Hippocampal formation (tissue), 2 donors: Measurements from ENCODE around the gene IL1RAPL1.

Experiments used
- DNase-seq, 2 donors: peaks; one replicate each; lab custom pipeline; 2025; lab: John Stamatoyannopoulos, UW

IL1RAPL1 gene

DNA sequence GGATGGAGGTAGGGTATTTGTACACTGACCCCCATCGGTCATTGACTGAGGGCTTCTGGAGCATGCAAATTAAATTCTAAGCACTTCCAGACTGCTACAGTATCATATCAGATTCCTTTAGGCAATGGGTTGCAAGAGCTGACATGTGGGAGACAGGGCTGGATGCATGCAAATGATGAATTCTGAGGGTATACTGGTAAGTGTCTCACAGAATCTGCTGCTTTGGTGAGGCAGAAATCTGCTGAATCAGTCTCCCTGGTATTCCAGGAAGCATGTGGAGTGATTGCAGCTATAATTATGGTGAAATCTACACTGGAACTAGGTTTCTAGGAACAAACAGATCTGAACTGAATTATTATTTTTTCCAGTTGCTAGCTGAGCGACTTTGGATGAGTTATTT is 943.3 kb downstream of the IL1RAPL1 start:
- no peak for DNase-seq

DNA sequence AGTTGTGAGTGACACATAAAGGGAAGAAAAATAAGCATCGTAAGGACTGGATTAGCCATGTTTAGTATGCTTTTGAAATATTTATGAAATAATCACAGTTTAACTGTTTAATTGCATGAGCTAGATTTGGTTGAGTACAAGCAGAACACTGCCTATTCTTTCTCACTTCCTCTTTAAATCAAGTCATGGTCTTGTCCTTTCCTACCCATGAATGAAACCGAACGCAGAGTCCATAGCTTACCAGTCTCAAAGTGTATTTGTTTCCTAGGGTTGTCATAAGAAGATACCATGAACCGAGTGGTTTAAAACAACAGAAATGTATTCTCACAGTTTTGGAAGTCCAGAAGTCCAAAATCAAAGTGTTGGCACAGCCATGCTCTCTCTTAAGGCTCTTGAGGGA is 944.1 kb downstream of the IL1RAPL1 start:
- DNase-seq, result no peak

DNA sequence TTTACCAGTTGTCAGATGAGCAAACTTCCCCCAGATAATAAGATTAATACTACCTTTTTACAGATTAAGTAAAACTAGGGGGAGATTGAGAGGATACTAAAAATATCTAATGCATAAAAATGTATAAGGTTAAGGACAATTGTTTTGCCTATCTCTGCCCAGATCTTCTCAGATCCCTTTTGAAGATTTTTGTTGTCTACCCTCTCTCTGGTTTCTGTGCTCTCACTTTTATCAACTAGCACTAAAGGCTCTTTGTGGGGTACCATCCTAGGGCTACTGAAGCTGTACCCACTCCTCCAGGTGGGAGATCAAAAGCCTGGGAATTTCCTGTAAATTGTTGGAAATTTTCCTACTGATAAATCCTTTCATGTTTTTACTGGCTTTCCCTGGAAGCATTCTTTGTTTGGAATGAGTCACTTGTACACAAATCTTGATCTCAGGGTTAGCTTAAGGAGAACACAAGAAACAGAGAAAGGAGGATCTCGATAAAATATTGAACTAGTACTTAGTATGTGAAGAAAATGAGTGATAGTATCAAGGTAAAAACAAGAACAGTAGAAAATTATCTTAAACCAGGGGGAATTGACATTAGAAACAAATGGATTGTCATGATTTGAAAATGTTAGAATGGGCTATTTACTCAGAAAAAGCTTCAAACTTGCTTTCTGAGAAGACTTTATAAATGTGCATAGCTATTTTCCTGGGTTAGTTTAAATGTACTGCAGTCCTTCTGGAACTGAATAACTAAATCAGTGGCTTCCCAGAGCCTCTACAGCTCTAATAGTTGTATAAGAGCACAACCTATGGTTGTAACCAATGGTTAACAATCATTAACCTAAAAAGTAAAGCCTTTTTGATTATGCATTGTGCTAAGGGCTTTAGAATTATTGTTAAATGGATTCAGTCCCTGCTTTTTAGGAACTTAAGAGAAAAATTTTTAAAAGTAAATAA is 948.2 kb downstream of the IL1RAPL1 start:
- no peak for DNase-seq

DNA sequence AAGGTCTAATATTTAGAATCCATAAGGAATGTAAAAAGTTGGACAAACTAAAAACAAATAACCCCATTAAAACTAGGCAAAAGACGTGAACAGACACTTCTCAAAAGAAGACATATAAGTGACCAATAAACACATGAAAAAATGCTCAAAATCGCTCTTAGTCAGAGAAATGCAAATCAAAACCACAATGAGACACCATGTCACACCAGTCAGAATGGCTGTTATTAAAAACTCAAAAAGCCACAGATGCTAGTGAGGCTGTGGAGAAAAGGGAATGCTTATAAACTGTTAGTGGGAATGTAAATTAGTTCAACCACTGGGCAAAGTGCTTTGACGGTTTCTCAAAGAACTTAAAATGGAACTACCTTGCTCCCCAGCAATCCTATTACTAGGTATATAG is 953.8 kb downstream of the IL1RAPL1 start:
- no peak for DNase-seq

DNA sequence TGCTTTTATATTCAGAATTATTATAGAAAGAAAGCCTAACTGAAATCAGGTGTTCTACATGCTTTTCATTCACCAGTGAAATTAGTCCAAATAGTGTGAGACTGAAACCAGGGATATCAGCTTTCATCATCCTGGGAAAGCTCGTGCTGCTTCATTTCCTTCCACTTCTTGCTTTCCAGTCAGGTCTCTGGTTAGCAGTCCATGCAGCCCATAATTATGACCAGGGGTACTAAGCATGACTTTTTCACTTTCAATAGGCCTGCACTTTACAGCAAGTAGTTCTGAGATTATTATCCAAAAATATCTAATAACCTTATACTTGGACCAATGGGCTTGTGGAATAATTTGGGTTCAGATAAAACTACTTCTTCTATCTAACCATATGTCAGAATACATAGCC is 954.9 kb downstream of the IL1RAPL1 start:
- no peak for DNase-seq

DNA sequence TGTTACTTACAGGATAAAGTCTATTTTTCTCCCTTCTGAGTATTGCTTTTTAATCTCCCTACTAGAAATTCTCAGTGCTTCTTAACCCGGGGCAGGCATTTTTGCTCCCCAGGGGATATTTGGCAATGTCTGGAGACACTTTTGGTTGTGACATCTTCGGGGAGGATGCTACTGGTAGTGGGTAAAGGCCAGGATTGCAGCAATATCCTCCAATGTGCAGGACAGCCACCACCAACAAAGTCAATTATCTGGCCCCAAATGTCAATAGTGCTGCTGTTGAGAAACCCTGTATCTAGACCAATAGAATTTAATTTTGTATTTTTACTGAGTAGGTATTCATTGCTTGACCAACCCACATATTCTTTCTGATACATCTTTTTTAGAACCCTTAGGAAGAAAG is 958.6 kb downstream of the IL1RAPL1 start:
- no peak for DNase-seq

DNA sequence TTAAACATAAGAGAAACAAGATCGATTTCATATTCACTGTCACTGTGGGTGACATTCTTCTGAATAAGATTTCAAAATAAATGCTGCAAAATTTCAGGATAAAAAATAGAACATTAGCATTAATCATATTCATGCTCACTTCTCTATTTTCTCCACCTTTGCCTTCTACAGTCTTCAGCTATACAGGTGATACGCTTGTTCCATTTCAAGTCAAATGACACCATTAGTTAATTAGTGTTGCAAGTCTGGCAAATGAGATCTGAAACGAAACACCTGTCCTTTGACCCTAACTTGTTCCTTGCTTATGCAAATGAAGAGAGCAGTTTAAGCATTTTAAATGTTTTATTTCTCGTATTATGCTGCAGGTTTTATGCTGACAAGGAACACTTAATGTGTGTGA is 960.6 kb downstream of the IL1RAPL1 start:
- no peak for DNase-seq

DNA sequence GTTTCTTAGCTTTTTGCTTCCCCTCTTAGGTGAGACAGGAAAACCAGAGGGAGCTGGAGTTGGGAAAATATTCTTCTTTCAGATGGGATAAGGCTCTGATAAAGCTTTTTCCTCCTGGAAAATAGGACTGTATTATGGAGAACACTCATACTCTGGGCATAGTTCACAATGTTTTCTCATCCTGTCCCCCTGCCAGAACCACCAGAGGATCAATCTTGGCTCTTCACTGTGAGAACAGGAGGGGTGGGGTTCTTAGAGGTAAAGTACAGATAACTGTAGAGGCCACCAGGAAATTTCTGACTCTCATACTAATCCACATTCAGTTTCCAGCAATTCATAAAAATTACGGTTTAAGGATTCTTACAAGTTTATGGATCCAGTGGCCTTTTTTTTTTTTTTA is 966.3 kb downstream of the IL1RAPL1 start:
- DNase-seq, result no peak

DNA sequence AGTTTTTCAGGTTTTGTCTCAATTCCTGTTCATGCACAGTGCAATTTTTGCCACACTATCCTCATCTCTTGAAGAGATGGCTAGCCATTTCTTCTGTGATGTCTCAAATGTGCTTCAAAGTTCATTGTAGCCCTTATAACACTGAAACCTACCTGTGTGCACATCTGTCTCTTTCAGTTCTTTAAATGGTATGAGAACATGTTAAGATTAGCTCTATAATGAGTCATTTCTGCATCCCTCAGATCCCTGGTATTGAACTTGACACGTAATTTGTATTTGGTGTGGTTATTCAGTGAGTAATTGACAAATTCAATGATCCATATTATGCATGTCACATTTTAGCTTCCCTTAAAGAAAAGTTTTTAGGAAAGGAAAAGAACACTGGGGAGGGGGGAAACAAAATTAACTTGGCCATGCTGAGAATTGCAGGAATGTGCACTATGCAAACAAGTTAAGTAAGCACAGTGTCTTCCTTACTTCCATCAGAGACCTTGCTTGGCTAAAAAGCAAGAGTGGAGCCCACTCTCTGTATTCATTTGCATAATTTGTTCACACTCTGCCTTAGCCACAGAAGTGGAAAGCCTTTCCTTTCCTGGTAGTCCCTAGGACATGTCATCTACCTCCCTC is 968.3 kb downstream of the IL1RAPL1 start:
- no peak for DNase-seq

DNA sequence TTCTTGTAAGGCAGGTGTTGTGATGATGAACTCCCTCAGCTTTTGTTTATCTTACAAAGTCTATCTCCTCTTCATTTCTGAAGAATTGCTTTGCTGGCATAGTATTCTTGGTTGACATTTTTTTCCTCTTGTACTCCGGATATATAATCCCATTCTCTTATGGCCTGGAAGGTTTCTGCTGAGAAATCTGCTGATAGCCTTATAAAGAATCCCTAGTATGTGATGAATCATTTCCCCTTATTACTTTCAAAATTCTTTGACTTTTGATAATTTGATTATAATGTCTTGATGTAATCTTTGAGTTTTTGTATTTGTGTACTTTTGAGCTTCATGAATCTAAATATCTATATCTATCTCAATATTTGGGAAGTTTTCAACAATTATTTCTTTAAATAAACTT is 972.8 kb downstream of the IL1RAPL1 start:
- no peak for DNase-seq

DNA sequence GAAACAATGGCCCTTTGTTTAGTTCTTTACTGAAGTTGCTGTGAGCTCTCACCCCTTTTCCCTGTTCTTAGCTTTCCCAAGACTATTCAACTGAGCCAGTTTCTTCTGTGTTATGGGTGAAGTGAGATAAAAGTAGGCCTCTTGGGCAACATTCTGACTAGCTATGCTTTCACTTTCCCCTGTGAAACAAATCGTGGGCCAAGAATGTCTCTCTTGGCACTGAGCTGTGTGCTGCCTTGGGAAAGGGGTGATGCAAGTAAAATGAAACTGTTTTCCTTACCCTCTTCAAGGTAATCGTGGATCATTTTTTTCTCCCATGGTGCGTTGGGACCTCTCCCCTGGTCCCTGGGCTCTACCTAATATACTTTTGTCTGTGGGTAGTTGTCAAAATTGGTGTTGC is 974.2 kb downstream of the IL1RAPL1 start:
- no peak for DNase-seq

DNA sequence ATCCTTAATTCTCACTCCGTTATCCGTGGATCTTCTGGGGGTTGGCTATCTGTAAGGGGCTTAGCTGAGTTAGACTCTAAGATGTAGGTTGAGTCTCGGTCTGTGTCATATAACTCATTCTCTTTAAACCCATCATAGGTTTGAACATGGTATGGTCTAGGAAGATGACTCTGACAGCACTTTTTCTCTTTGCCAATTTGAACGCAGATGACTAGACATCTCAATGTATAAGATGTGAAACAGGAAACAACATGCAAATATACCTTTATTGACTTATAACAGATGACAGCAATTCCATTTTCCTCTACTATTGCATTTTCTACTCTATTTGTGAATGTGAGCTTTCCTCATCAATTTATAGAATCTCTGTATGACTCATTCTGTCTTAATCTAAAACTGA is 993.3 kb downstream of the IL1RAPL1 start:
- no peak for DNase-seq

DNA sequence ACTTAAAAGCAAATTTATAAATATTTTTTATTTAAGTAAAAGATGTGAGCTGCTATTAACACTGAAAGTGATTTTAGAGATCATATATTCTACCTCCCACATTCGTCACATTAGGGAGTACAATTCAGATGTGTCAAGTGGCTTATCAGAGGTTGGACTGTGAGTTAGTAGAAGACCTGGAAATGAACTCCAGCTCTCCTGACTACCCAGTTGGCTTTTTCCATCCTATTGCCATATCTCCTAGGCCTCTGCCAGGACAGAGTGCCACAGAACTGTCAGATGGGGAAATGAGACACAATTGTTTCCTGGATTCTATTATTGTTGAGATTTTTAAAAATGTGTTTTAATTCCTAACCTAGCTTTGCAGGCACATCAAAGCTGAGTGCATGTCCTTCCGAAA is 994.0 kb downstream of the IL1RAPL1 start:
- no peak for DNase-seq

DNA sequence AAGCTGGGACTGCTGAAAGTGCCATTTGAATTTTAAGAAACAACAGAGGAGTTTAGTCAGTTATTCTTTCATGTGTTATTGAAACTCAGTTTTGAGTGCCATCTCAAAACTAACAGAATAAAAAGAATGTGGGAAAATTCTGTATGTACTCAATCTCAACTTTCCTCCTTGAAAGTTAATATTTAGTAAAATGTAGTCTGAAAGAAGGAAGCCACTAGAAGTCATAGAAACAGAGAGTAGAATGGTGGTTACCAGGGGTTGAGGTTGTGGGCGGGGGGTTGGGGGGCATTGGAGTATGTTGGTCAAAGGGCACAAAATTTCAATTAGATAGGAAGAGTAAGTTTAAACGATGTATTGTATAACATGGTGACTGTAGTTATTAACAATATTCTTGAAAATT is 999.9 kb downstream of the IL1RAPL1 start:
- no peak for DNase-seq

DNA sequence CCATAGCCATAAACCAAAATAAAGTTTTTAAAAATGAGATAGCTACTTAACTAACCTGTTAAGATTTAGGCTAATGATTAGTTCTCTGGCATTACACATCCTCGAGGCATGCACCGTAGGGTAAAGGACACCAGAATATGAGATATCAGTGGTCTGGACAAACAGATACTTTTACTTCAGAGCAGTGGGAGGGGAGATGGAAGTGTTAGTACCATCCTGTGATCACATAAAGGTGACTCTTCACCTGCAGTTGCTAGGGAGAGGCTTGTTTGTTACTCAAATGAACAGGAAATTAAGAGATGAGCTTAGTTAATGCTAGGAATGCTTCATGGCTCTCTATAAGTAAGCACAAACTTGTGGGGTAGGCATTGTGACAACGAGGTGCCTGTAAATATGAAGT is 1003.7 kb downstream of the IL1RAPL1 start:
- DNase-seq, result no peak

DNA sequence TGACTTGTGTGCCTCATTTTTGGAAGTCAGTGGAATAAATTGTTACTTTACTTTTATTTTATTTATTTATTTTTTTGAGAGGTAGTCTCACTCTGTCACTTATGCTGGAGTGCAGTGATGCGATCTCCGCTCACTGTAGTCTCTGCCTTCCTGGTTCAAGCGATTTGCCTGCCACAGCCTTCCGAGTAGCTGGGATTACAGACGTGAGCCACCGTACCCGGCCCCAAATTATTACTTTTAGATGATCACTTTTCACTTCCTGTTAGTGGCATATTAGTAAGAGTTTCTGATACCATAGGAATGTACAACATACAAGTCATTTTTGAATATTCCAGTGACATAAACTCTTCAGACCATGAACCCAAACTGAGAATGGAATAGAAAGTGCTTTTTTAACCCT is 1017.1 kb downstream of the IL1RAPL1 start:
- DNase-seq, result no peak

DNA sequence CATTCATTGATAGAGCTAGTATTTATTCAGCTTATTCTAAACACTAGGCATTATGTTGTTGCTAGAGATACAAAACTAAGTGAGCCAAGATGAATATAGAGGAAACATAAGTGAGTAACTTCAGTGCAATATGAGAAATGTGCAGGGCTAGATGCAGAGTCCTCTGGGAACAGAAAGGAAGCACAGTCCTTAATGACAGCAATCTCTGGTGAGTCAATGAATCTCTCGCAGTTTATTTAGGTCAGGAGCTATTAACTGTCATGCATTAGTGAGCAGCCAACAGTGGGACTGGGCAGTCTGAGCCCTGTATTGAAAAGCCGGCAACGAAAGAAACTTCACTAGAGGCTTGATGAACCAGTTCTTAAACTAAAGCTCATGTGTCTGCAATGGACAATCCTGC is 1030.0 kb downstream of the IL1RAPL1 start:
- DNase-seq, result no peak

DNA sequence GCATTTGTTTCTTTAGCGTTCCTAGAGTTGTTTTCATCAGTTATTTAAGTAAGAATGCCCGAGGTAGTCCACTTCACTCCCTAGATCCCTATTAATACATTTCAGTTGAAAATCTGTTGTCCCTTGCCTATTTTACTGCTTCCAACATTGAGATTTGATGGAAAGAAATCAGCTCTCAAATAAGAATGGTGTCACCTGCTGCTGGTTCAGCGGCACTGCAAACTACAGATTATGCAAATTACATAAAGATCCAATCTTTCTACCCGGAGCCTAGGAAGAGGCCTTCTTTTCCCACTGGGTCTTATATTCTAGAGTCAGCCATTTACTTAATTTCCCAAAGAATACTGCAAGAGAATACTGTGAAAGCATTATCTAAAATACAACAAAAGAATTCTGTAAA is 1030.5 kb downstream of the IL1RAPL1 start:
- DNase-seq, result no peak

DNA sequence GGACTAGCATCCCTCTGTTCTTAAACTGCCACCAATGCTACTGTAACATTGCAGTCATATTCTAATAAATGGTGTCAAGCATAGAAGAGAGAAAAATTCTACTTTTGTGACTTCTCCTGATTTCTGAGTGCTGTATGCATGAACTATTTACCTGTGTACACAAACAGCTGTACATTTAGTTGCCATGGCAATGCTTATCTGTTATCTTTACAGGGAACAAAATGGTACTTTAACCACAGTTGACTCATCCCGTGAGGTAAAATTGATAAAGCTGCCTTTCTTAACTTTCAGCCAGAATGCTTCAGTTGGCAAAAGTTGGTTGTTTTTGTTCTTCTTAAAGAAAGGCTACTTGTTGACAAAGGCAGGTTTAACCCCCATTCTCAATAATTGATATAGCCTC is 1040.6 kb downstream of the IL1RAPL1 start:
- no peak for DNase-seq

DNA sequence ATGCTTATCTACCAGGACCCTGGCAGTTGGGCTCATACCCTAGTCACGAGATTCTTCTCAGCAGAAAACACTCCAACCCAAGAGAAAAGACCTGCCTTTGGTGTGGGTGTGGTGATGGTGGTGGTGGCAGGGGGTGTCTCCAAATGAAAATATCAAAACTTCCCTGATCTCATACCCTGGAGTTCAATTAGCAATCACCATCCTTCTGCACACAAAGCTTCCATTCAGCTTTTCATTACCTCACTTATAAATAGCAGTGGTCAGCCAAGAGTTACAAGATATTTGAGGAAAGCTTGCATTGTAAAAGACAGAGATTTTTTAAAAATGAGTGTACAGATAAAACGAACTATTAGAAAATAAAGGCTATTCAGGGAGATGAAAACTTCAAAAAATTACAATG is 1047.3 kb downstream of the IL1RAPL1 start:
- DNase-seq, result no peak

DNA sequence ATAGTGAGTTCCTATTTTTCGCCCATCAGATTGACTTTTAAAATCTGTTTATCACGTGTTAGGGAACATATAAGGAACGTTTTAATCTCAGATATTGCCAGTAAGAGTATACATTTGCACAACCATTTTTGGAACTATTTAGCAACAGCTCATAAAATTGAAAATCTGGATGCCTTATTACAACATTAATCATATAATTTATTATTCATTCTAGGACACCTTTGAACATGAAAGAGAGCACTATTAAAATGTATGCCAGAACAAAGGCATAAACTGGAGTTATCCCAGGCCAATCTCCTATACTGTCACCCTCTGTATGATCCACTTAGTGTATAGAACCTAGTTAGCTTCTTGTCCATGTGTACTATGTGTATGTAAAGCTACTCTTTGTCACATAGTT is 1049.1 kb downstream of the IL1RAPL1 start:
- no peak for DNase-seq

DNA sequence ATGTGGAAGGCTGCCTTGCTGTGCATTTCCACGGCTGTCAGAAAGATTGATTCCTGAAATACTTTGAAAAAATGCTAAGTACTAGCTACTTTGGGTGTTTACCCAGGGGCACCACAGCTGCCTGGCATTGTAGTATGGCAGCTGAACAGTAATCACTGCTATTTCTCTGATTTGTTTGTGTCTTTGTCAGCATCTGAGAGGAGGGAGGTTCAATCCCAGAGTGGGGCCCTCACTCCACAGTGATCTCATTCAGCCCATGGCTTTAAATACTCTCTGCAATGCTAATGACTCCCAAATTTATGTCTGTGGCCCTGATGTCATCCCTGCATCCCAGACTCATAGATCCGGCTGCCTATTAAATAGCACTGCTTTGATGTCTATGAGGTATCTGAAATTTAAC is 1052.9 kb downstream of the IL1RAPL1 start:
- DNase-seq, result no peak

DNA sequence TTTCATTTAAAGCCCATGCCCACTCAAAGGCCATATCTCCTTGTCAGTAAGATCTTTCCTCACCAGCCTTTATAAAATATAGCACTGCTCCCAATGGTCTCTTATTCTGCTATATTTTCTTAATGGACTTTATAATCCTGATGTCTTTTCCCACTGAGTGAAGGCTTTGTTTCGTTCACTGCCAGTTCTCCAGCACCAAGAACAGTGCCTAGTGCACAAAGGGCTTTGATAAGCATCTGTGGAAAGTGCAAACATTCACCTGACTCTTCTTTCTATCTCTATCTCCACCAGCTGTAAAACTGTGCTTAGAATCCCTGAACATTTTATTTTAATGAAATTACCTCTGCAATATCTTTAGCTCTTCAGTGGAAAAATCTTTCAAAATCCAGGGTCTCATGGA is 1054.2 kb downstream of the IL1RAPL1 start:
- no peak for DNase-seq

DNA sequence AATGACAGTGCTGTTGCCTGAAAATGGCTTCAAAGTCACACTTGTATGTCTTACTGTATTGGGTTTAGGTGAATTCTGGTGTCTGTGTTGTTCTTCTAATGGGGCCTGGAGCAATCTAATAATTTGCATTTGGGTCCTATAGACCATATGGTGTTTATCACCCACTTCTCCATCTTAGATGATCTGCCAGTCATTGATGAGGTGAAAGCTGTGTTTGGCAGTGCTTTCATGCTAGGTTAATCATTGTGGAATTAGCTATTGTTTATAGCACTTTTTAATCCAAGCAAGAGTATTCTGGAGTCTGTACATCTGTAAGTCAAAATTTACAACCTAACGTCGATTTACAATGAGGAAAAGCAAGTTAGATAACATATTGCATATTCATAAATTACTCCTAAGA is 1055.9 kb downstream of the IL1RAPL1 start:
- no peak for DNase-seq
